GM20431 (cell line): ENCODE measurements around the gene BORCS5.

Source experiments
- in situ Hi-C: fragments of 300-500 bp; cut with MseI, MboI; formaldehyde crosslinking; loops from one replicate; pipeline ENCODE4 v1.15.0; 2020; ENCODE audit warnings: low sequenced_read_pairs; ENCODE audit not compliant: unreplicated experiment

BORCS5 gene

DNA sequence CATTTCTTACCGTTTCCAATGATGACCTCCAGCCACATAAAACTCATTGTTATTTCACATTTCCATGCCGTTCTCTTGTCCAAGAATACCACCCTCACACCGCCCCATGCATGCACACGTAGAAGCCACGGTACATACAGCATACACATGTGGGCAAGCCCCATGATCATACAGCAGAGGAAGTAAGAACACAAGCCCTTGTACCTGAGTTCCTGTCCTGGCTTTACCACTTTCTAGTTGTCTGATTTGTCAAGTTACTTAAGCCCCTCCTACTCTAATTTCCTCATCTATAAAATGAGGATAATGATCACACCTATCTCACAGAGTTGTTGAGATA lies 145.9 kb downstream of the BORCS5 start:
- in situ Hi-C loops = no loop called here

DNA sequence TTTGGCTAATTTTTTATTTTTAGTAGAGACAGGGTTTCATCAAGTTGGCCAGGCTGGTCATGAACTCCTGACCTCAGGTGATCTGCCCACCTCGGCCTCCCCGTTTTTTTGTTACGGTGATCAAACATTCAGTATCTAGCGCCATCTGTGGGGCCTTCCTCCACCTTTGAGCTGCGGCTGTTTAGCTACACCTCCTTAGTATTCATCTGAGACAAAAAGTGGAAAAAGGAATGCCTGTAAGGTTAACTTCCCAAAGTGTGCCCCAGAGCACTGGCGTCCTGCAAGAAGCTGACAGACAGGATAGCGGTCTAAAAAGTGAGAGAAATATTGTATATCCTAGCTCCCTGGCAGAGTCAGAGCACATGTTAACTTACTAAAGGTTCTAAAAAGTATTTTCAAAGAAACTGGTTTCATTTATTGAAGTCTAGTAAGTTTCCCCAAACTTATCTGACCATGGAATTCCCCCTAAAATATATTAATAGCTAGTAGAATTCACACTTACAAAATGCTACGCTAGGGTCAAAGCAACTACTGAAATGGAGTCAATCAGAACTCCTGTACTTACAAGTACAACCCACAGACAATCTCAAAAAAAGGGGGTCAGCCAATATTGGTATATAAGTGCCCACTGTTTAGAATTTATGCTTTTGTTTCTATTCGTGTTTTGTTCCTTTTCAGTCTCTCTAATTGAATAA lies 146.7 kb downstream of the BORCS5 start:
- in situ Hi-C loops = no loop called here

- in situ Hi-C loops = no loop called here
Observed at GRCh38 chr12:12505544-12506495, 148.9 kb downstream of the BORCS5 start.

- in situ Hi-C loops = no loop called here
Observed at GRCh38 chr12:12506496-12506890, 149.6 kb downstream of the BORCS5 start.

- in situ Hi-C loops = no loop called here
Observed at GRCh38 chr12:12507121-12507520, 150.2 kb downstream of the BORCS5 start.

- in situ Hi-C loops = no loop called here
Observed at GRCh38 chr12:12508612-12509011, 151.7 kb downstream of the BORCS5 start.

- in situ Hi-C loops = no loop called here
Observed at GRCh38 chr12:12510141-12510540, 153.3 kb downstream of the BORCS5 start.

DNA sequence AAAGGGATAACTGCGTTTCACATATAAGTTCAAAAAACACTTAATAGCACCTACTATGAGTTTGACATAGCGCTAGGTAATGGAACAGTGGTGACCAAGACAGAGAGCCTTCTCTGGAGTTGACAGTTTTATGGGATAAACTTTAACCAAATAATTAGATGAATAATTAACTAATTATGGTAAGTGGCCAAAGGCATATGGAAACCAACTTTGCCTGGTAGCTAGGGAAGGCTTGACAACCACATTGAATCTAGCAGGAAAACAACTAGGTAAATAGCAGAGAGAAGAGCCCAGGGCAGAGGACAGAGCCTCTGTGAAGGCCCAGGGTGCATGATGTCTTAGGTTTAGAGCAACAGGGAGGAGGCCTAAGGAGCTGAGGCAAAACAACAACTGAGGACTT lies 153.7 kb downstream of the BORCS5 start:
- in situ Hi-C loops = no loop called here

DNA sequence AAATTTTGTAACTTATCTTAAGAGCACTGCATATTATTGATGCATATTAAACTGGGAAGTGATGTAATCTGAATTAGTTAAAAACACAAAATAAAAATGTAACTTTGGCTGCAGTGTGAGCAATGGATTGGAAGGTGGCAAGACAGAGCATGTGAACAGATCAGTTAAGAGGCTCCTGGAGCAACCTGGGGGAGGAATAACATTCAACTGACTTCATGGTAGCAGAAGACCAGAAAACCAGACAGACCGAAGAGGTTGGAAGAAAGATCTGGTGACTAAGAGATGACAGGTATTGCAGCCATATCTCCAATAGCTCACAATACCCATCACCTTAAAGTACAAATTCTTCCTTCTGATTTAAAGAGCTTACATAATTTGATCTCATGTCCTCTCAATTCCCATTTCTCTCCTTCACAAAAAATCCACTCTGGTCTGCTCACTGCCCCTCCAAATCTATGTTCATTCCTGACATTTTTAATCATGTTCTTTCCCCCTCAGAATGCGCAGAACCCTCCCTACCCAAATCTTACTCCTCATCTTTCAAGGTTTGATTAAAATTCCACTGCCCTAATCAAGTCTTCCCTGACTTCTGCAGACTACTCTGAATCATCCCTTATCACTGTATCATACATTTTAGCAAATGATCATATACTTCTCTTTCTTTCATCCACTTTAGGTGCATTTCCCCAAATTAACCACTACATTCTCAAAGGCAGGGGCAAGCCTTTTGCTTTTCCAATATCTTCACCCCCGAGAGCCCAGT lies 154.3 kb downstream of the BORCS5 start:
- in situ Hi-C loops = no loop called here

DNA sequence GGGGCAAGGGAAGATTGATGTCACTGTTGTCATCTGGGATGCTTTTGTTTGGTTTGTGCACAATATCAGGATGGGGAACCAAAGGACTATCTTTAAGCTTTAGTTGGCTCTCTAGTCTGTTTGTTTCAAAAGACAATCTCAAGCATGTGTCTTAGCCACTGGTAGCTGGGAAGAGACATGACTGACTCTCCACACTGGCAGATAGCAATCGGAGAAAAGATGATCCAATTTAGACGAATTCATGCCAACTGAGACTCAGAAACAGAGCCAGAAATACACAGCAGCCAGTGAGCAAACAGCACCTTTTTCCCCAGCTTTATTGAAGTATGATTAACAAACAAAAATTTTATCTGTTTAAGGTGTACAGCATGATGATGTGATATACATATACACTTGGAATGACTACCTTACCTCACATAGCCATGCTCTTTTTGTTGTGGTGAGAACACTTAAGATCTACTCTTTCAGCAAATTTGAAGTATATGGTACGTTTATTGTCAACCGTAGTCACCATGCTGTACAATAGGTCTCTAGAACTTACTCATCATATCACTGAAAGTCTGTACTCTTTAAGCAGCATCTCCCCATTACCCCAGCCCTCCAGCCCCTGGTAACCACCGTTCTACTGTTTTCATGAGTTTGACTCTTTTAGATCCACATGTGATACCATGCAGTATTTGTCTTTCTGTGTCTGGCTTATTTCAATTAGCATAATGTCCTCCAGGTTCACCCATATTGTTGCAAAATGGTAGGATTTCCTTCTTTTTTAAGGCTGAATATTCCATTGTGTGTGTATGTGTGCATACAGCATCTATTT lies 155.2 kb downstream of the BORCS5 start:
- in situ Hi-C loops = no loop called here

GRCh38 chr12:12513416-12514006 lies 156.6 kb downstream of the BORCS5 start:
- in situ Hi-C loops = no loop called here

DNA sequence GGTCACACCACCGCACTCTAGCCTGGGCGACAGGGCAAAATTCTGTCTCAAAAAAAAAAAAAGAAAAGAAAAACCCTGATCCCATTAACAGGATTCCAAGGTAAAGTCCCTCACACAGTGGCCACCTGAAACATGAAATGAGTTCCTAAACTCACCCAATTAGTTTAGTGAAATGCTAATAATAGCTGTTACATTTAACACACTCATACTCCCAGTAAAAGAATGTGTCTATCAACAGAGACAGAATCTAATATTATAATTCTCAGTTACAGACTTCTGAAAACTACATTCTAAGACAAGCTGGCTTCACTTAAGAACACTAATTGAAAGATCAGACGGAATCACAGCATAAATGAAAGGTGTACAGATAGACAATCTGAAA lies 161.6 kb downstream of the BORCS5 start:
- in situ Hi-C loops = no loop called here

- in situ Hi-C loops = no loop called here
Observed at GRCh38 chr12:12518919-12519318, 162.0 kb downstream of the BORCS5 start.
